GM18511 (cell line): Measurements from ENCODE around the gene POU2F2.
"Not testable (repeated sequence)": the region's sequence is repeated elsewhere in the genome, so short reads cannot be mapped to it uniquely, and the experiment has no call there.

Source experiments
- ATAC-seq: cut with Tn5 transposase; IDR thresholded peaks from one replicate; pipeline ENCODE4 v1.9.1; 2021; ENCODE audit warnings: mild to moderate bottlenecking, moderate library complexity; ENCODE audit not compliant: unreplicated experiment

POU2F2 gene

DNA sequence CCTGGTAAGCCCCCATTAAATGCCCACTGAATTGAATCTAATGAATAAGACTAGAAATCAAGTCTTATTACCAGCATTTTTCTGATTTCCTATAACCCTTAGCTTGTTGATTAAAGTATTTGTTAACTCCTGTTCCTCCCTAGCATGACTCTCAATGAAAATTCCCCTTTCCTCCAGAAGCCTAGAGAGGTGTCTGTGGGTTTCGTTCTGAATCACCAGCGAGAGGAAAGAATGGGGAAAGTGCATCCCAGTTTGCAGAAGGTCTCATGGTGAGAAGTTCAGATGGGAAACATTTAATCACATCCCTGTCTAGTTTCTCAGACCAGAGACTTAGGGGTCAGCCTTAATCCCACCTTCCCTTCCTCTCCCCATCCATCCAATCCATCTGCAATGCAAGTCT, 26.9 kb downstream of the POU2F2 start:
- ATAC-seq, result no peak

DNA sequence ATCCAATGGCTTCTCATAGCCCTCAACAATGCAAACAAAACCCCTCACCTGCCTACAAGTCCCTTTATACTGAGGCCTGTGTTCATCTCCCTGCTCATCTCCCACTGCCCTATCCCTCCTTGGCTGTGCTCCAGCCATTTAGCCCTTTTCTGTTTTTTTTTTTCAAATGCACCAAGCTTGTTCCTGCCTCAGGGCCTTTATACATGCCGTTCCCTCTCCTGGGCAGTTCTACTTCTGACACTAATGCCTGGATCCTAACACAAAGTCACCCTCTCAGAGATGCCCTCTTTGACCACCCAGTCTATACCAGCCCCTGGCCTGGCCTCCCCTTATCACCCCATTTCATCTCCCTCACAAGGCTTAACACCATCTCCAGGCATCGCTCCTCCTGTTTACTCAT, 29.4 kb downstream of the POU2F2 start:
- ATAC-seq, result no peak

DNA sequence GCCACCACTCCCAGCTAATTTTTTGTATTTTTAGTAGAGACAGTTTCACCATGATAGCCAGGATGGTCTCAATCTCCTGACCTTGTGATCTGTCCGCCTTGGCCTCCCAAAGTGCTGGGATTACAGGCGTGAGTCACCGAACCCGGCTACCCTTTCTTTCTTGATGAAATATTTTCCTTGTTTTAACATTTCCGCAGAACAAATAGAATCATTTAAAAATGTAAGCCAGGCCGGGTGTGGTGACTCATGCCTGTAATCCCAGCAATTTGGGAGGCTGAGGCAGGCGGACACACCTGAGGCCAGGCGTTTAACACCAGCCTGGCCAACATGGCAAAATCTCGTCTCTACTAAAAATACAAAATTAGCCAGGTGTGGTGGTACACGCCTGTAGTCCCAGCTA, 32.0 kb downstream of the POU2F2 start:
- ATAC-seq, result not testable (repeated sequence)

DNA sequence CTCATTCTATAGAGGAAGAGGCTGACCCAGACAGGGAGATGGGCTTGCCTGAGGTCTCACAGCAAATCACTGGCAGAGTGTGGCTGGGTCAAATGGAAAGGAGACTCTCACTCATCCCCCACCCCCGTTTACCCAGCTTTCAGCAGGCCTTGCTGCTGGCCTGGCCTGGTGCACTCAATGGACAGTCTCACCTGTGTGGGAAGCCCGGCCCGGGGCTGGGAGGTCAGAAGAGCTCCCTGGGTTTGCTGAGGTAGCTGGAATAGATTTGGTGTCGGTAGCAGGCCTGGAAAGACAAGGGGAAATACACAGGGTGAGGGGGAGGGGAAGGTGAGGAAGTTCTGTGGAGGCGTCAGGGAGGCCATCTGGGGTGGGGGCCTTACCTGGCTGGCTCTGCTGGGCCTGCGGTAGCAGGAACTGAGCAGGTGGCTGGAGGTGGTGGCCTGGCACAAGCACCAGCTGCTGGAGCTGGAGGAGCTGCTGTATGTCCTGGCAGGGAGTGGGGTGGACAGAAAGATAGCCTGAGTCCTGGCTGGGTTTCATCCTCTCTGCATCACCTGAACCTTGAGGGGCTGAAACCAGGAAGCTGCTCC, 32.8 kb downstream of the POU2F2 start:
- ATAC-seq, result no peak

GRCh38 chr19:42098781-42099180, 33.5 kb downstream of the POU2F2 start:
- no peak for ATAC-seq

- no peak for ATAC-seq
These were observed 34.8 kb downstream of the POU2F2 start for GRCh38 chr19:42097461-42097860.

DNA sequence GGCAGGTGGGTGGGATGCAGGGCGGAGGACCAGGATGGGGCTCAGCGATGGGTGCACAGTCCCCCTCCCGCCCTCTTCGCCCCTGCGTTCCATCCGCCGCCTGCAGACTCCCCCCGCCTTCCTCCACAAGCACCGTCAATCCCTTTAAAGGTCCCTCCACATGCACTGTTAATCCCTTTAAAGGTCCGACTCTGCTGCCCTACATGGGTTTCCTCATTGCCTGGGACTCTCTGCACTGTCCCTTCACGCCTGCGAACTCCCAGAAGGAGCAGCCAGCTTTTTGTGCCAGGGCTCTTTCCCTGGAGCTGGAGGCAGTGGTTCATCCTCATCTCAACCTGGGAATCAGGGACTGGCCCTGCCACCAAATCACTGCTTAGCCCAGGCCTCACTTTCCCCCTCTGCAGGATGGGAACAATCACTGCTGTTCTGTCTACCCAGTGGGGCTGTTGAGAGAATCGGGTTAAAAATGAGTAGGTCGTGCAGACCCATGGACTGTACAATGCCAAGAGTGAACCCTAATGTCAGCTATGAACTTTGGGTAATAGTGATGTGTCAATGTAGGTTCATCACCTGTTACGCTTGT, 35.9 kb downstream of the POU2F2 start:
- ATAC-seq, result no peak

DNA sequence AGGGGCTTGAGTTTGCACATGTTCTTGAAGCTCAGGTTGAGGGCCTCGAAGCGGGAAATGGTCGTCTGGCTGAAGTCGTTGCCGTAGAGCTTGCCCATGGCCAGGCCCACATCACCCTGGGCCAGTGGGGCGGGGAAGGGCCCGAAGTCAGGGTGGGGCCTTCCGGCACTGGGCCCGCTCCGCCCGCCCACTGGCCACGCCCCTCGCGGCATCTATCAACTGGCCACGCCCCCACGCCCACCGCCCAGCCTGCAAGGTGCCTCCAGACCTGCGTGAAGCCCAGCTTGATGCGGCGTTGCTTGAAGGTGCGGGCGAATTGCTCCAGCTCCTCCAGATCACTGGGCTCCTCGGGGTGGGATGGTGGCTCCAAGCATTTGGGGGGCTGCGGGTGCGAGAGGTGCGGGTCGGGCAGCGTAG, 36.4 kb downstream of the POU2F2 start:
- ATAC-seq, result no peak

DNA sequence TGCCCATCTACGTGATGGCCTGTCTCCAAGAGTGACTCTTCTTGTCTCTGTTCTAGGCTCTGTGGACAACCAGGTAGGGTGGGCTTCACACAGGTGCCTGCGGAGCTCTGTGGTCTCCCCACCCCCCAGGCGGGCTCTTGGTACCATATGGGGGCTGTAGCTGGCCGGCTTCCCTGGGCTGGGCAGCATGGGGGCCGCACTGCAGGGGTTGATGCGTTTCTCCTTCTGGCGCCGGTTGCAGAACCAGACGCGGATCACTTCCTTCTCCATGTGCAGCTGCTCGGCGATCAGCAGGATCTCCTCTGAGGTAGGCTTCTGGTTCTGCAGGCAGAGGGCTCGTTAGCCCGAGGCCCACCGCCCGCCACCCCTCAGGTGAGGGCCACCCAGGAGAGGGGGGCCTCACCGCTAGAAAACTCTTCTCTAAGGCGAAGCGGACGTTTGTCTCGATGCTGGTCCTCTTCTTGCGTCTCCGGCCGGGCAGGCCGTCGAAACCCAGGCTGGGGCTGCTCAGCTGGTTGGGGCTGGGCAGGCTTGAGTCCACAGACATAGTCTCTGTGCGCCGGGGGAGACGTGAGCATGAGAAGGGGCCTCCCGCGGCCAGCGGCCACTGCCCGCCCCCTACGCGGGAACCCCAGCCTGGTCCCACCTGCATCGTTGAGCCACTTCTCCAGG, 37.0 kb downstream of the POU2F2 start:
- no peak for ATAC-seq

GRCh38 chr19:42093926-42094325, 38.3 kb downstream of the POU2F2 start:
- no peak for ATAC-seq

GRCh38 chr19:42093505-42093904, 38.7 kb downstream of the POU2F2 start:
- ATAC-seq, result no peak

GRCh38 chr19:42092350-42092749, 39.9 kb downstream of the POU2F2 start:
- no peak for ATAC-seq

GRCh38 chr19:42091742-42092141, 40.5 kb downstream of the POU2F2 start:
- ATAC-seq, result no peak

DNA sequence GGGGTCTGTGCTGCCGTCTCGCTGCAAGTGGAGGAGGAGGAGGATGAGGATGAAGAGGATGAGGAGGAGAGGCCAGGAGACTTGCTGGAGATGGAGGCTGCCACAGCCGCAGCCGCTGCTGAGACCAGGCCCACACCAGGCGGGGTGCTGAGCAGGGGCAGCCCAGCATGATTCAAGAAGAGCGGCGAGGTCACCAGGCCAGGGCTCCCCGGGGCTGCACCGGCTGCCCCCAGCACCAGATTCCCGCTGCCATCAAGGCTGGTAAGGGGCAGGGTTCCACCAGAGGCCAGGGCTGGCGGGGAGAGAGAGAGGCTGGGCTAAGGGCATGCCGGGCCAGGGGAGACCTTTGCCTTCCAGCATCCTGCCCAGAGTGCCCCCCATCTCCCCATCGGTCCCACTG, 40.9 kb downstream of the POU2F2 start:
- no peak for ATAC-seq

- no peak for ATAC-seq
These were observed 41.6 kb downstream of the POU2F2 start for GRCh38 chr19:42090672-42091071.

GRCh38 chr19:42089772-42090171, 42.5 kb downstream of the POU2F2 start:
- ATAC-seq, result no peak

DNA sequence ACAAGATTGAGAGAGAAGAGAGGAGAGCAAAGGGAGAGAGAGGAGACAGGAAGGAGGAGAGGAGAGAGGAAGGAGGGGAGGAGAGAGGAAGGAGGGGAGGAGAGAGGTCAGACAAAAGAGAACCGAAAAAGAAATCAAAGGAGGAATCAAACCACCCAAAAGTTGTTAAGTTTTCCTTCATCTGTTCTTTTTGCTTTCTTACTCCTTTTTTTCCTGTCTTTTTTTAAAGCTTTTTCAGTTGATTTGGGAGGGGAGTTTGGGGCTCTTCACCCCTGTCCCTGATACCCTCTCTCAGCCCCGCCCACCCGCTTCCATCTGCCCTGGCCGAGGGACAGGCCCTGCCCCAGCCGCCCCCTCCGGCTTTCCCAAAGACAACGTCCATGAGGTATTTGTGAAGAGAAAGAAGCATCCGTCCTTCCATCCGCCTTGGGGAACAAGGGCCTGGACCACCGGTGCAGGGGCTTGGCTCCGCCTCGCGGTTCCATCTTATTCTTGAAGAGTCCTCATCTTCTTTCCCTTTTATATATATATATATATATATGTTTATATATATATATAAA, 43.0 kb downstream of the POU2F2 start:
- ATAC-seq, result no peak

GRCh38 chr19:42088471-42089190, 43.6 kb downstream of the POU2F2 start:
- ATAC-seq, result no peak

GRCh38 chr19:42086770-42087550, 45.3 kb downstream of the POU2F2 start:
- no peak for ATAC-seq

- no peak for ATAC-seq
These were observed 46.0 kb downstream of the POU2F2 start for GRCh38 chr19:42086188-42086736.
